Cardiac septum (tissue), 1 donor: Measurements from ENCODE around the gene GPR75. TPM values are rescaled to one million over a fixed set of nuclear protein-coding genes. Genes with fewer than 3 reads are reported as not detected.

Experiments
- DNase-seq: peaks from one replicate; pipeline ENCODE4 v3.0.0-alpha.2; 2020; ENCODE audit warnings: low spot score
- intact Hi-C: fragments of 100-400 bp; cut with DNase I; formaldehyde crosslinking; loops from one replicate; pipeline ENCODE4 v1.14.0; 2022
- long read RNA-seq: library from polyadenylated mRNA; unstranded; transcript quantifications from one replicate; pipeline ENCODE4 v2.0.0, GENCODE V29; 2021
- total RNA-seq: library from RNA; stranded (reverse); fragmentation: NEBNext Ultra II Directional; extraction: Animal tissue kit (Norgen Biotek cat#: 25700); gene quantifications from one replicate; pipeline ENCODE4 v1.2.1, GENCODE V29; 2021
- donor health status: DM: no; HTN: no; CAD: no.

The GPR75 gene
- total RNA-seq: 3.0 TPM
- long read RNA-seq: 0 reads

DNA sequence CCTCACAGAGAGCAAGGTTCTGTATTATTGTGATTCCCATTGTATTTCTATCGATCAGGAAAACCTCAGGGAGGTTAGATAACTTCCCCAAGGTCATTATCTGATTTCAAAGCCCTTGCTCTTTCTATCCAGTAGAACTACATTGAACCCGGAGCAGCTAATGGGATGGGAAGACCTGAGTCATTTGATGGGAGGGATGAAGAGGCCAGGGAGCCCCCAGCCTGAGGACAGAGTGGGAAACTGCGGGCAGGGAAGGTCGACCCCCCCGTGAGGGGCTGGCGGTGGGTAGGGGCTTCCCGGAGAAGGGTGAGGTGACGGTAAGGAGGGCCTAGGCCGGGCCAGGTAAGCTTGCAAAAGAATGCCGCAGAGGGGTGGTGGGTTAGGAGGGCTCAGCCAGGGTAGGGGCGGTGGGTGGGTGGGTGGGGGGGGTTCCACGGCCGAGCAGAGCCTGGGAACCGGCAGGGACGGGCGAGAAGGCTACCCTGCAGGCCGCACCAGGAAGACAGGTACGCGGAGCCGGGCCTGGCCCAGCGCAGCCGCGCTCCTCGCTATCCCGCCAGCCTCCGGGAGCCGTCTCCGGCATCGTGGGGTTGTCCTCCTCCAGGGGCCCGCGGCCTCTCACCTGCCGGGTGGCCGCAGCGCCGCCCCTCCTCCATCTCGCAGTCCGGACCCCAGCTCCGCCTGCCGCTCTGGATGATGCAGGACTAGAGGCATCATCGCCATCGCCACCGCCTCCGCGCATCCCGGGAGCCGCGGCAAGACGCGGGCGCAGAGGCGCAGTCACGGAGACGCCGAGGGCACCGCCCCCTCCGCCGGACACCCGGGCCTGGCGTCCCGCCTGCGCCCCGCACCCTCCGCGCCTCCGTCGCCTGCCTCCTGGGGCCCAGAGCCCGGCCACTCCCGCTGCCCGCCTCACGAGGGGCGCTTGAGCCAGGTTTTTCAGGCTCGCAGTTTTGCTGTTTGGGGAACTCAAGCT, at the start of gene GPR75:
GPR75 (minus strand) TSS at position 762 of the 976 bp plus-strand sequence. CDS start 5,211 bp downstream, outside the sequence.
- no peak for DNase-seq
- intact Hi-C loops: no loop called here

DNA sequence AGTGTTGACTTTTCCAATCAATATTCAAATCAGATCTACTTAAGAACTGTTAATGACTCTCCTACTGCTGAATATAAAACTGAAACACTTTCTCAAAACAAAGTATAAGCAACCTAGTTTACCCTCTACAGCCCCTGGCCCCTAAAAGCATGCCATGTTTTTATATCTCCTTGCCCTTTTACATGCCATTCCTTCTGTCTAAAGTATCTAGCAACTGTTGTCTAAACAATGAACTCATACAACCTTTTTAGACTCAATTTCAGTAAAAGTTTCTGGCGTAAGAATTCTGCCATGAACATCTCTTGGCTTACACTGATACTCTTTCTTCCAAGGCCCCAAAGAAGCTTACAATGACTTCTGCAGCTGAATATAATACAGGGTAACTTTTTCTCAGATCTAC, 47.8 kb upstream of the GPR75 start:
- DNase-seq: no peak
- intact Hi-C loops: no loop called here

DNA sequence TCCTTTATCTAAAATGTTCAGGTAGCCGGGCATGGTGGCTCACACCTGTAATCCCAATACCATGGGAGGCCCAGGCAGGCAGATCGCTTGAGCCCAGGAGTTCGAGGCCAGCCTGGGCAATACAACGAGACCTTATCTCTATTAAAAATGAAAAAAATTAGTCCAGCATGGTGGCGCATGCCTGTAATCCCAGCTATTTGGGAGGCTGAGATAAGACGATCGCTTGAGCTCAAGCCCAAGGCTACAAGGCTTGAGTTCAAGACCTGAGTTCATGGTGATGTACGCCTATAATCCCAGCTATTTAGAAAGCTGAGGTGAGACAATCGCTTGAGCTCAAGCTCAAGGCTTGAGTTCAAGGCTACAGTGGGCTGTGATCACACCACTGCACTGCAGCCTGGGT, 45.6 kb upstream of the GPR75 start:
- DNase-seq: no peak
- intact Hi-C loops: no loop called here

DNA sequence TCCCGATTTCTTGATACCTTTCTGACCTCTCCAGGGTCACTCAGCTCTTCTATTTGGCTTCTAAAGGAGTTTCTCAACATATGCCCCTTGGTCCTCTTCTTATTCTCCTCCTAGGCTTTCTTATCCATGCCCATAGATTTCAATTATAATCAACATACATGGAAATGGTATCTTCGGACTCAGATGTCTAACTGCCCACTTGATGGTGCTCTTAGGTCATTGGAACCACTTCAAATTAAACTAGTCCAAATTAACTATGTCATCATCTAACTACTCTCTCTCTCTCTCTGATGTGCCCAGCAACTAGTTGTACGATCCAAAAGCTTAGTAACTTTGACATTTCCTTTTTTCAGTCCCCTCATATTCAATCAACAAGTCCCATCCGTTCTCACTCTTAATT, 43.2 kb upstream of the GPR75 start:
- DNase-seq: no peak
- intact Hi-C loops: no loop called here

DNA sequence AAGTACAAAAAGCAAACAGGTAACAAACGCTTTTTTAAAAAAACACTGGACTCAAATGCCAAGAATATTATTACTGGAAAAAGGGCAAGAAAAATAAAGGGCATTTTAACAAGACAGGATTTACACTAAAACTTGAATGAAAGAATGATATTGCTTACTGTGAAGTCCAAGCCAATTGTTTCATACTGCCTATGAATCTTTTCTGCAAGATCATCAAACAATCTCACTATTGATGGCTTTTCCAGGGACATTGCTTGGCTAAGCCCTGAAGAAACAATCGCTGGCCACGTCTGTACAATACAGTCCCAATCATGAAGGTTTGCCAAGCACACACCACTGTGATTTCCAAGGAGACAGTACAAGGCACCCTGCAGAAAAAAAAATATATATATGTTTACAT, 41.4 kb upstream of the GPR75 start:
- no peak for DNase-seq
- intact Hi-C loops: no loop called here

DNA sequence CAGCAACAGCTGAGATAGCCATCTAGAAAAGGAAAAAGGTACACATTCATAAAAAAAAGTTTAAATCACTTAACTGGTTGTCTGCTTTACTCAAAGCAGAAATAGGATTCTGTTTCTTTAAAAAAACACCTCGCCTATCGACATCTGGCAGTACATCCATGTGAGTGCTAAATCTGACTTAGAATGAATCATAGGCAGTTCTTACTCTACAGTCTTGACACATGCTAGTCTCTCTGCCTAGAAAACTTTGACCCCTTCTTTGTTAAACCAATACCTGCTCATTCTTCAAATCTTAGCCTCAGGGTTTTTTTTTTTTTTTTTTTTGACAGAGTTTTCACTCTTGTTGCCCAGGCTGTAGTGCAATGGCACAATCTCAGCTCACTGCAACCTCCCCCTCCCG, 37.1 kb upstream of the GPR75 start:
- DNase-seq: no peak
- intact Hi-C loops: no loop called here

DNA sequence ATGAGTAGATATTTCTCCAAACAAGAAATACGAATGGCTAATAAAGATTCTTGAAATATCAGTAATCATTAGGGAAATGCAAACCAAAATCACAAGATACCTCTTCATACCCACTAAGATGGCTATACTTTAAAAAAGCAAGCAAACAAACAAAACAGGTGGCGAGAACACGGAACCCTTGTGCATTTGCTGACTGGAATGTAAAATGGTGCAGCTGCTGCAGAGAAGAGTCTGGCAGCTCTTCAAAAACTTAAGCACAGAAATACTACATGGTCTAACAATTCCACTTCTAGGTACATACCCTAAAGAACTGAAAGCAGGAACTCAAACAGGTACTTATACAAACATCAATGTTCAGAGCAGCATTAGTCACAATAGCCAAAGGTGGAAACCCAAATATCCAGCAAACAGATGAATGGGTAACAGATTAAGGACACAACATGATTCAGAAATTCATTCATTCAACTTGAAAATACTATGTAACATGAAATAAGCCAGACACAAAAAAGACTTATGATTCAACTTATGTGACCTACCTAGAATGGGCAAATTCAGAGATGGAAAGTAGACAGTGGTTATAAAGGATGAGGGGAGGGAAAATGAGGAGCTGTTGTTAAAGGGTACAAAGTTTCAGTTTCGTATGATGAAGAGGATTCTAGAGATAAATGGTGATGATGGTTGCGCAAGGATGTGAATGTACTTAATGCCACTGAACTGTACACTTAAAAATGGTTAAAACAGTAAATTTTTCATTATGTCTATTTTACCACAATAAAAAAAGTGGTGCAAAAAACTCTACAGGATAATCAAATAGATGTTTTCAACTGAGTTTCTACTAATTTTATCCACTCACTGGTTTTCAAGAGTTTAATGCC, 26.9 kb upstream of the GPR75 start:
- intact Hi-C loops: no loop called here

DNA sequence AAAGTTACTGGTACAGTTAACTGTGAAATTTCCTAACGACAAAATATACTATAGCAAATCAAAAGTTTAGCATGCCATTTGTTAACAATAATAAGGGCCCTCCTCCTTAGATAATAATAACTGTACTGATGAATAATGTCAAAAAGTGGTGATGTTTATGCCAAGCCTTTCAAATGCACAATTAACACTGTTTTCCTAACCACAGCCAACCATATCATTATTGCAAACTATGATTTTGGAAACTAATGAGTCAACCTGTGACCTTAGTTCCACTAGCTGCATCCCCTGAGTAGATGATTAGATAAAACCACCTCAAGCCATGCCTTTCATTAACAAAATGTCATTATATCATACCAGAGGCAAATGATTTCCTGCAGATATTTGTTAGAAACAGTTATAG, 25.1 kb upstream of the GPR75 start:
- no peak for DNase-seq
- intact Hi-C loops: no loop called here

More for the DNA sequence above, 26.9 kb upstream of the GPR75 start:
- no peak for DNase-seq

DNA sequence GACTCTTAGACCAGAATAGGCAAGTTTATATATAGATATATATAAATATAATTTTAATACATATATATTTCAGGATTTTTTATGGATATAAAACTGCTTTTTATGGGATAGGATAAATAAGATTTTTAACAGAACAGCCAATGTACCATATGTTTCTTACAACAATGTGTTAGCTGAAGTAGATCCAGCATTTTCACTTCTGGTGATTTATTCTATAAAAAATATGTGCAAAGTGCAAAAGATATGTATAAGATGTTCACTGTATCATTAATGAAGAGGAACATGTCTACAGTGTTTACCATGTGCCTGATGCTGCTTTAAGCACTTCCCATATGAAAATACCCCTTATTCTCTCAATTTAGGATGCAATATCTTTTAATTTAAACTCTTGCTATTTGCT, 22.2 kb upstream of the GPR75 start:
- intact Hi-C loops: no loop called here
- no peak for DNase-seq

DNA sequence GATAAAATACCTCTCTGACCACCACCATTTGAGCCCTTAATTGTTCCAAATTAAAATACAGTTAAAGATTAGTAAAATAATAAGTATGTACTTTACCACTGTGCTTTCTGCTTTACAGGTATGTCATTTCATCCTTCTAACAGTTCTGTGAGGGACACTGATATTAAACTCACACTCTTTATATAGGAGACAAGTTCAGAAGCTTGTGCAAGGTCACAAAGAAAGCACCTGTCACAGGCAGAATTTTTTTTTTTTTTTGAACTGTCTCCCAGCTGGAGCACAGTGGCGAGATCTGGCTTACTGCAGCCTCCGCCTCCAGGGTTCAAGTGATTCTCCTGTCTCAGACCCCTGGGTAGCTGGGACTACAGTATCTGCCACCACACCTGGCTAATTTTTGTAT, 21.6 kb upstream of the GPR75 start:
- intact Hi-C loops: no loop called here
- no peak for DNase-seq

DNA sequence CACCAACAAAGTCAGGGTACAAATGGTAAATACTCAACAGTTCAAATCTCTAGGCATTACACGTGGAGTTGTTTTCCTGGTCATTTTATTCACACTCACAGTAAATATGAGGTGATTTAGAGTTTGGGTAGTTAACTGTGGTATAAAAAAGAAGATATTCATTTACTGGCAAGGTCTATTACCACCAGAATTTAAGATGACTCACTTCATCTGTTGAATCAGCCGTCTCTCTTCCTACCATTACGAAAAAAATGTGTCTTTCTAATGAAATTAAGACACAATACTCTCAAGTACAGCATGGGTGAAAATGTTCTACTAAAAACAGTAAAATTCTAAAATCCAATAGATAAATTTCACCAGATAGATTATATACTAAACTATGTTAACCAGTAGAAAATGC, 21.0 kb upstream of the GPR75 start:
- no peak for DNase-seq
- intact Hi-C loops: no loop called here

DNA sequence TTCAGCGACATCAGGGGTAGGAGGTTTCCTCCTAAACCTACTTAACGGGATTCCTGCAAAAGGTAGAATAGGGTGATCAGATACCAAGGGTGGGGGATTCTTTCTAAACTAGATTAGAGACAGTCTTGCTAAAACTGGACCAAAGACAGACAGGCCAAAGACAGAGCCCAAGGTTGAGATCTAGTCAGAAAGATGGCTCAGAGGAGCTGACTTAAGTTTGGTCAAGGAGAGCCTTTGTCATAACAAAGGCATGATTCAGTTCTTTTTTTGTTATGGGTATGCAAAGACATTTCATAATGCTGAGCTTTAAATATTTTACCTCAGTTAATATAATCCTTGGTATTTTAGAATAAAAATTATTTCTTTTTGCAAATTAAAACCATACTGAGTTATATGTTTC, 17.8 kb upstream of the GPR75 start:
- intact Hi-C loops: no loop called here
- no peak for DNase-seq

DNA sequence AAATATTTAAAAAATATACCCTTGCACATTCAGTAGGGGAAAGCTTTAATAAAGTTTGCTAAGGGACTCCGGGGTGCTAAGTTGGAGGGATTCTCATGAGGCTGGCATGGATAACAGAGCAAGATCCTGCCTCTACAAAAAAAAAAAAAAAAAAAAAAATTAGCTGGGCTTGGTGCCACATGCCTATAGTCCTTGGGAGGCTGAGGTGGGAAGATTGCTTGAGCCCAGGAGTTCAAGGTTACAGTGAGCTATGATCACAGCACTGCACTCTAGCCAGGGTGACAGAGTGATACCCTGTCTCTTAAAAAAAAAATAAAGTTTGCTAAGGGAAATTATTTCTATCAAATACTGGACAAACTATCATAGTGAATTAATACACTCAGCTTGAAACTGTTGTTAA, 17.3 kb upstream of the GPR75 start:
- DNase-seq: no peak
- intact Hi-C loops: no loop called here

DNA sequence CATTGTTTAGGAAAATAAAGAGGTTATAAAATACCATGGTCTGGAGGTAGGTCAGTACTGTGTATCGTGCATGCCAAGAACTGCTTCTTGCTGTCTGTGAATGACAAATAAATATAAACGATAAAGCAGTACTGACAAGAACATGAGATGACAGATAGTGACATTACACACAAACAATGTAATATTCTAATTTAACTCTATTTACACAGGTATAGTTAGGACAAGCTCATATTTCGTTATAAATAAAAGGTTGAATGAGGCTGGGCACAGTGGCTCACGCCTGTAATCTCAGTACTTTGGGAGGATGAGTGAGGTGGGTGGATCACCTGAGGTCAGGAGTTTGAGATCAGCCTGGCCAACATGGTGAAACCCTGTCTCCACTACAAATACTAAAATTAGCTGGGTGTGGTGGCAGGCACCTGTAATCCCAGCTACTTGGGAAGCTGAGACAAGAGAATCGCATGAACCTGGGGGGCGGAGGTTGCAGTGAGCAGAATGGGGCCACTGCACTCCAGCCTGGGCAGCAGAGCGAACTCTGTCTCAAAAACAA, 14.7 kb upstream of the GPR75 start:
- intact Hi-C loops: no loop called here
- DNase-seq: no peak

DNA sequence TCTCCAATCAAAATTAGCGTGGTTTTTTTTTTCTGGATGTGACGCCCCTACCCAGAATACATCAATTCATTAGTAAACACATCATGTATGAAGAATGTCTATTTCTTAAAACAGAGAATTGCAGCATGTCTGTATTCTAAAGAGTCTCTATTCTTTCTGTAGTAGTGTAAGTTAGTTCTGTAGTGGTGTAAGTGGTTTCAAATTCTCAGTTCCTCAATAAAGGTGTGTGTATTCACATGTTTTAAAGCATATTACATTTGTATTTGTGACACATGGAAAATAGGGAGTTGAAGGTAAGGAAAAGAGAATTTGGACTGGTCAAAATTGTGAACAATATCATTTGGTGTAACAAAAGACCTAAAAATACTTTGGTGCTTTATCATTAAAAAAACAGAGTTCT, 8.0 kb upstream of the GPR75 start:
- intact Hi-C loops: no loop called here

DNA sequence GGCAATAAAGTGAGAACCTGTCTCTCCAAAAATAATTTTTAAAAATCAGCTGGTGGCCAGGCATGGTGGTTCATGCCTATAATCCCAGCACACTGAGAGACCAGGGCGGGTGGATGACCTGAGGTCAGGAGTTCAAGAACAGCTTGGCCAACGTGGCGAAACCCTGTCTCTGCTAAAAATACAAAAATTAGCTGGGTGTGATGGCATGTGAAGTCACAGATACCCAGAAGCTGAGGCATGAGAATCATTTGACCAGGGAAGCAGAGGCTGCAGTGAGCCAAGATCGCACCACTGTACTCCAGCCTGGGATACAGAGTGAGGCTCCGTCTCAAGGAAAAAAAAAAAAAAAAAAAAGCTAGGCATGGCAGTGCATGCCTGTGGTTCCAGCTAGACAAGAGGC, 7.4 kb upstream of the GPR75 start:
- no peak for DNase-seq
- intact Hi-C loops: no loop called here

More for the DNA sequence above, 8.0 kb upstream of the GPR75 start:
- DNase-seq: no peak

DNA sequence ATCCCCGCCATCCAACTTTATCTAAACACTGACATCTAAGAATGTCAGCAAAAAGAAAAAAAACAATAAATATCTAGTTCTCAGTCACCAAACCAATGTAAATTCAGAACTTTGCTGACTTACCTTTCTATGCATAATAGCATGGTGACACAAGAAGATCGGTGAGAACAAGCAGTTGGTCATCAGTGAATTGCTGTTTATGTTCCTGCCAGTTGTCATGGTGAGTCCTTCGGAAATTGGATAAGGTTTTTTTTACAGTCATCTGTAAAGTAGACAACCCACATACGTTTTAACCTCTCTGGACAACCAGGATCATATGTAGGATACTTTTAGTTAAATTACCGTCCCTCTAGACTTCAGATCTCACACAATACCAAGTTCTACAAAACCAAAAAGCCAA, 6.2 kb upstream of the GPR75 start:
- no peak for DNase-seq
- intact Hi-C loops: no loop called here

DNA sequence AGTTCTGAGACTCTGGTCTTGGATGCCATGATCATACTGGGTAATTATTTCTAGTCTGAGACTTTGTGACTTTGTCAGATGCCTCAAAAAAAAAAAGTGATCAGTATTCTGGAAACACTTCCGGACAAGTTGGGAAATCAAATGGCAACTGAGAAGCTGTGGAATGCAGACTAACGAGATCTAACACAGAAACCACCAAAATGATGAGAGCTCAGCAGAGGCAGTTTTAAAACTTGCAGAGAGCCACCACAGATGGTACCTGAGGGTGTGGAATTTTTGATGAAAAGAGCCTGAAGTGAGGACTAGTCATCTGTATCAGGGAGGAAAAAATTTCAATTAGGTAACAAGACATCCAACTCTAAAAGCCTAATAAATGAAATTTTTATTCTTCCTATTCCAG, 5.5 kb upstream of the GPR75 start:
- intact Hi-C loops: no loop called here
- no peak for DNase-seq

DNA sequence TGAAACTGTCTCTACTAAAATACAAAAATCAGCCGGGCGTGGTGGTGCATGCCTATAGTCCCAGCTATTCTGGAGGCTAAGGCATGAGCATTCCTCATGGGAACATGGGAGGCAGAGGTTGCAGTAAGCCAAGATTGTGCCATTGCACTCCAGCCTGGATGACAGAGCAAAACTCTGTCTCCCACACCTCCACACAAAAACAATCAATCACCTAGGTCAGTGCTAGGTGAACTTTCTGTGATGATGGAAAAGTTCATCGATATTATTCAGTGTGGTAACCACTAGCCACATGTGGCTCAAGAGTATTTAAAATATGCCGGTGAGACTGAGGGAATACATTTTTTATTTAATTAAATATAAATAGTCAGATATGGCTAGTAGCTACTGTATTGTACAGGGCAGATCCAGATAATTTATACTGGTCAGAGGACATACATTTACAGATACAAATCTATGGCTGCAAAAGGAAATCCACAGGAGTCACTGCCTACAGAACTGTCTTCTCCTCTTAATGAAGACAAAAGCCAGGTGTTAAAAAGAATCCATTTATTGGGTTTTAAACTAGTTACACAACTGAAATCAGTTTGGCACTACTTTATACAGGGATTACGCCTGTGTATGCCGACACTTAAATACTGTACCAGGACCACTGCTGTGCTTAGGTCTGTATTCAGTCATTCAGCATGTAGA, 3.9 kb upstream of the GPR75 start:
- DNase-seq: no peak
- intact Hi-C loops: no loop called here

DNA sequence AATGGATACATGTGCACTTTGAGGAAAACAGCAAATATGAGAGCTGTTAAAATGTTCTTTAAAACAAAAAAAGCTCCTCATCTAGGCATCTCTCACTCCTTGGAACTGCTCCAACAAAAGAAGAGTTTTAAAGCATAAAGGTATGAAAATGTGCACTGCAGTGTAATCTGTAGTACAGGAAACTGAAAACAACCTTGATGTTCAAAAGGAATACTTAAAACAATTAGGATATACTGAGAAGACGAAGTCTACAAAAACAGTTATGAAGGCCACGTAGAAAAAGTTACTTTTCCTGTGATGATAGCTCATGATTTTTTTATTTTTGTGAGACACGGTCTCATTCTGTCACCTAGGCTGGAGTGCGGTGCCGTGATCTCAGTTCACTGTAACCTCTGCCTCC, 2.1 kb upstream of the GPR75 start:
- no peak for DNase-seq
- intact Hi-C loops: no loop called here
